Right ventricle myocardium superior (tissue), 1 donor: ENCODE results near the gene SULT1C2. TPM values are rescaled to one million over a fixed set of nuclear protein-coding genes. Genes with fewer than 3 reads are reported as not detected.

Experiments used
- ATAC-seq: fragments of 200-7000 bp; cut with Tn5 transposase; one replicate; pipeline ENCODE4 v1.9.1; 2020; ENCODE audit warnings: mild to moderate bottlenecking; ENCODE audit not compliant: poor library complexity
- DNase-seq: peaks from one replicate; pipeline ENCODE4 v3.0.0-alpha.2; 2020
- intact Hi-C: fragments of 100-400 bp; cut with DNase I; formaldehyde crosslinking; loops from one replicate; pipeline ENCODE4 v1.11.2; 2022
- long read RNA-seq: library from polyadenylated mRNA; unstranded; transcript quantifications from one replicate; pipeline ENCODE4 v2.0.0, GENCODE V29; 2021
- total RNA-seq: library from RNA; stranded (reverse); fragmentation: NEBNext Ultra II Directional; extraction: Animal tissue kit (Norgen Biotek cat#: 25700); gene quantifications from one replicate; pipeline ENCODE4 v1.2.1, GENCODE V29; 2021
- donor health status: DM: no; HTN: yes; CAD: no; lungs with severe emphysema.

The SULT1C2 gene
- total RNA-seq: 0.48 TPM
- long read RNA-seq: 0 reads

DNA sequence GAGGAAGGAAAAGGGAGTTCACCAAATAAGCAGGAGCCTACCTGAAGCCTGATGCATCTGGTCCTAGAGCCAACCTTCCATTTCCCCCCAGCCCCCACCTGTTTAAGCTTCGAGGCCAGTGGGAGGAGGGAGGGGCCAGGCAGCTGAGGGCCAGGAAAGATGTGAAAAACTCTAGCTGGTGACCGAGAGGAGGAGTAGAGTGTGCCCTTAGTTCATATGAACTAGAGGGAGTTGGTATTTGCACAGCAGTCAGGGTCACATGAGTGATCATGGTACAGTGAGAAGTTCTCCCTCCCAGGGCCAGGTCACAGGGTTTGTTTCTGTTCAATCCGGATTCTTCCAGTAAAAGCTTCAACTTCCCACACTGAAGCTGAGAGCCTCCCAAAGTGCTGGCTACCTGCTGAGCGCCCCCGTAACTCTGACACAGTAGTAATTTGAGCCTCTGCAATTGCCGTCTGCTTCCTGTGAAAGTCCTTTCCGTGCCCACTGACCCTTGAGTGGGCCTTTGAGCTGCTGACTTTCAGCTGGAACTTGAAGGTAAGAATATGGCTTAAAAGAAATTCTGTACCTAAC lies at the start of gene SULT1C2:
Gene SULT1C2, plus strand, starts transcription at position 362 of the 573 bp plus-strand sequence. CDS start 4,773 bp downstream, outside the sequence.
- intact Hi-C loops: no loop called here
- ATAC-seq: peak; percentile 29
- DNase-seq: no peak

DNA sequence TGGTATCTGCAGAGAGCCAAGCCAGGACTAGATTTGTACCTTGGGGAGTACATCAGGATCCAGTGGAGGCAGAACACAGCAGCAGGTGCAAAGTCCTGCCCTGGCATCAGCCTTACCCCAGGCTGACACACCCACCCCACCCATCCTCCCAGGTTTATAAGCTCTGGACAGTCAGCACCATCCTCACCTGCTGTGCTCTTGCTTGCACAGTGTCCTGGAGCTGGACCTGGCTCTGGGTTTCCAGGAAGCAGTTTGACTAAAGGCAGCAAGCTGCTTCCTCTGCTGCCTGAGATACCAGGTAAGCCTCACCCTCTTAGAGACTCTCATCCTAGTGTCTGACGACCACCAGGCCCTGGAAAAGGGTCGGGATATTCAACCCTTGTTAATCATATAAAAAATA lies 48.9 kb upstream of the SULT1C2 start, which contains the start of gene SULT1C3:
Gene SULT1C3, plus strand, starts transcription at position 183 of the 400 bp plus-strand sequence. CDS start 7,227 bp downstream, outside the sequence.
- DNase-seq (no peak), ATAC-seq (no peak)
- intact Hi-C loops: no loop called here

DNA sequence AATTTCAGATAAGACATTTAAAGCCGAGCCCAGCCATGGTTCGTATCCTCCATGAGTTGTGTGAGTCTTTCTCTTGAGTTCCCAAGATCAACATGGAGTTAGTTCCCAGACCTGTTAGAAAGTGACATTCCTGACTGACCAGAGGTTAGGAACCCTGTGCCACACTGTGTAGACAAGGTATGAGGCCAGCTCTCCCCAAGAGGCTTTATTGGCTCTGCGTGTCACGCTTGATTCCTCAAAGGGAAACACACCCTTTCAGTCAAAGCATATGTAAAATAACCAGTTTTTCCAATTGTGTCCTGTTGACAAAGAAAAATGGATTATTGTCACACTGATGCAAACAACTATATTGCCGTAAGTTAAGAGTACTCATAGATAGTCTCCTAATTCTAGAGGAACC lies 47.7 kb upstream of the SULT1C2 start:
- intact Hi-C loops: no loop called here
- ATAC-seq (no peak), DNase-seq (no peak)

DNA sequence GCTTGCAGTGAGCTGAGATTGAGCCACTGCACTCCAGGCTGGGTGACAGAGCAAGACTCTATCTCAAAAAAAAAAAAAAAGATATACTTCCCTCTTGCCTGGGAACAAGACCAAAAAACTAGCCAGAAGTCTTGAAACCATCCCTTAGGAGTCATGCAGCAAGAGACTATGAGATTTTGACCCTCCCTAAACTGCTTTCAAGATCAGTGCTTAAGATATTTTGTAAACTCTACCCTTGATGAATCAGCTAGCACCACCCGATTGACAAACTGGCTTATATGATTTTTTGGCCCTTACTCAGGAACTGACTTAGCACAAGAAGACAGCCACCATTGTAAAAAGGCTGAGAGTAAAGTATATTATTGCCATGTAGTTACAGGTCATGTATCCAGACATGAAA lies 45.1 kb upstream of the SULT1C2 start:
- intact Hi-C loops: no loop called here
- ATAC-seq: no peak
- no peak for DNase-seq

DNA sequence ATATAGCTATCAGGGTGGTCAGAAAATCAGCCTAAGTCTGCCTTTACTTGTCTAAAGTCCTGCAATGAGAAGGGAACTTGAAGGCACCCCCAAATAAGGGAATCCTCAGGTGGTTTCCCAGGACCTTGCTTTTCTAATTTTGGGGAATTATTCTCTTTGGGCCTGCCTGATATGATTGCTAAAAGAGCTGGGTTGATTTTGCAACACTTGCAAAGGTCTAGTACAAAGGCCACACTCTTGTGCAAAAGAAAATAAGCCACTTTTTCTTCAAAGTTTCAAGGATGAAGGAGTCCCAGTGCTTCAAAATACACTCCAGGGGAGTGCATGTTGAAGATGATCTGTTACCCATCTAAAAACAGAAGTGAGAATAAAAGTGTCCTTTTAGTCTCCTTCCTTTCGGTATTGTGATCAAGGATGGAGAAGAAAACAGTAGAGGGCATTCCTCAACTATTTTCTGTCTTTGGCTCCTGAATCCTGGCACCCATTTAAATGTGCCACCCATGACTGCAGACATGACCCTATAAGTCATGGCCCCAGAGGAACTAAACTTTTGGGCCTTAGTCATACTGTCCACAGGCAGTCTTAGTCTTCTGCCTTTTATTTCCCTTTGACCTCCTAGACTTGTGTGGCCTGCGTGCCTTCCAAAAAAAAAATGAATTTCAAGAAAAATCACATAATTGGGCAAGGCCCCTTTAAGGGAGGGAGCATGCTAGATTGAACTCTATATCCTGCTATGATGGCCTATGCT lies 43.9 kb upstream of the SULT1C2 start:
- DNase-seq (no peak), ATAC-seq (no peak)
- intact Hi-C loops: no loop called here

DNA sequence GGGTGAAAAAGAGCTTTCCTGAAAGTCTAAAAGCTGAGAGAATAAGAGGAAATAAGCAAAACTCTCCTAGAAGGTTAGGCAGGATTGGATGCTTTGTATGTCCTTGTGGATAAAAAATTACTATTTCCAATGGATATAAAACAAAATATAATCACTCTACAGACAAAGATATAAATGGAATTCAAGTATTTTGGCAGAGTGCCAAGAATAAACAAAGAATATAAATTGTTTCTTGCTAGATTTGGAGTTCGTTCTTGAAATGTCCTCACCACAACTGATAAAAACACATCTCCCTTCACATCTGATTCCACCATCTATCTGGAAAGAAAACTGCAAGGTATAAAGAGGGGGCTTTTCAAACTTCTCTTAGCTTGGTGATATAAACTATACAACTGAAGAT lies 35.6 kb upstream of the SULT1C2 start:
- ATAC-seq (no peak), DNase-seq (no peak)
- intact Hi-C loops: no loop called here

DNA sequence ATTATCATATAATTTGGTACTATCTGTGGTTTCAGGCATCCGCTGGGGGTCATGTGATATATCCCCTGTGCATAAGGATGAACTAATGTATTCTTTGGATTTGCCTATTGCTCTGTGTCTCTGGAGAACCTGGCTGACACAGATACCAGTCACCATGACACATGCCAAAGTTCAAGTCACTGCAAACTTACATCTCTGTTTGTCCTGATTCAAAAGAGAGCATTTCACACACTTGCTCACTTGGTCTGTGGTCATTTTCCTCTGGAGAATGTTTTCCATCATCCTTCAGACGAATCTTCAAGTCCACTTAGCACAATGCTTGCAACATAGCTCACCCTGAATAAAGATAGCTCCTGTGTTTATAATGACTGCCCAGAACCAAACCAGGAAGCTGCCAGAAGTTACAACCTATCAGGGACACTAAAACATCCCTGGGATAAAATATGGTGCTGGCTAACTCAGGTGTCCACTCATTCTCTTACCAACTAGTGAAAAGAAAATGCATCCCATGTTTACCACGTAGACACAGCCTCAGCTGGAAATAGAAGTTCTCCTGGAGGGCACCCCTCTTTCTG lies 30.9 kb upstream of the SULT1C2 start:
- ATAC-seq: no peak
- intact Hi-C loops: no loop called here
- DNase-seq: no peak

DNA sequence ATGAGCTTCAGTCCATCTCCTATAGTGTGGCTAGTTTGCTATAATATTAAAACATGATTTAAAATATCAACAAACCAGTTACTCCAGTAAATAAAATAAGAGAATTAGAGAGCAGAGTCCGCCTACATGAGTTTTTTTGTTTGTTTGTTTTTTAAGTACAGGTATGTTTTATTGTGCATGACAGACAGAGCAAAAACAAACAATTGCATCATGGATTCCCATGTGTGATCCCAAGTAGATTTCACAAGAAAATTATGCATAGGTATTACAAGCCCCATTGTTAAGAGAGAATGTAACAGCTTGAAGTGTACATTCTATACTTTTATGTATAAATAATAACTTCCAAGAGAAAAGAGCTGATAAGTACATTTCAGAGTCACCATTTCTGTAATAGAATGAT lies 27.9 kb upstream of the SULT1C2 start:
- no peak for ATAC-seq
- no peak for DNase-seq
- intact Hi-C loops: no loop called here

DNA sequence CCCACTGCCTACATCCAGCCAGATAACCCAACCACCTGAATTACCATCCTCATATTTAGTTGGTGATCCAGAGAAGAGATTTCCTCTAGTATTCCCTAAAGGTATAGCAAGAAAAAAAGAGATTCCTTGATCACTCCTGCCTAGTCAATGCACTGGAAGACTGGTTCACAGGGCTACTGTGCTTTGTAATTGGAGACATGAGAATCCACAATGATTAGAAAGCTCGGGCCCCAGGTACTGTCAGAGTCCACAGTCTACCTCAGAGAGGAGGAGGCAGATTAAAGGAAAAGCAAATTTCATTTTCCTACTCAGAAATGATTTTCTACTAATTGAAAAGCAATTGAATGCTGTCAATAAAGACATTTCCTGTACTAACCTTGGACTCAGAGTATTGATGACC lies 26.7 kb upstream of the SULT1C2 start:
- DNase-seq (no peak), ATAC-seq (no peak)
- intact Hi-C loops: no loop called here

DNA sequence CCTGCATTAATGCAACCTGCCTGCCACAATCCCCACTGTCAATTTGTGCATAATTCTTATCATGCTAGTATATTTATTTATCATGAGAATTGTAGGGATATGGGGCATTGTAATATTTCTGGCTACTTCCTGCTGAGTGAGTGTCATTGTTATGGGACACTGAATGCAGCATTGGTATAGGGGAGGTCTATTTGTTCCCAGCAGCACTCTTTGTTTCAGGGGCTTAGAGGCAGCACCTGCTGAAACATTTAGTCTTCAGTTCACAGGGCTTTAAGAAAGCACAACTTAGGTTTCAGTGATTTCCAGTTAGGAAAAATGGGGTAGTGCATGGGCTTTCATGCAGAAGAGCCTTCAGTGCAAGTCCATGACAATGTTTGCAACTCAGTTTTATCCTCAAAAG lies 25.3 kb upstream of the SULT1C2 start:
- ATAC-seq: no peak
- no peak for DNase-seq
- intact Hi-C loops: no loop called here

DNA sequence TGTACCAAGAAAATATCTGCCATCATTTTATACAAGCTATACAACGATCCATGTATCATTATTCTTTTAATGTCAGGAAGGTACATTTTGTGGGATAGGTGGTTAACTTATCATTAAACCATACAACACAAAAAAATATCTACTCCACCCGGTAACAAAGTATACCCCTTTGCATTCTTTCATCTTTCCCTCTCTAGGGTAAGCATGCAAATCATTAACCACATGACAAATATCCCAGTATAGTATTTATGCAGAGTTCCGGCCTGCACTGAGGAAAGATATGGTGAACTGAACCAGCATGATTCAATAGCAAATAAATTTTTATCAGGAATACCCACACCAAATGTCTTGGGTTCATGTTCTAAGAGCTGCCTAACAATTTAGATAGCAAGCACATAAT lies 22.5 kb upstream of the SULT1C2 start:
- DNase-seq: no peak
- no peak for ATAC-seq
- intact Hi-C loops: no loop called here

DNA sequence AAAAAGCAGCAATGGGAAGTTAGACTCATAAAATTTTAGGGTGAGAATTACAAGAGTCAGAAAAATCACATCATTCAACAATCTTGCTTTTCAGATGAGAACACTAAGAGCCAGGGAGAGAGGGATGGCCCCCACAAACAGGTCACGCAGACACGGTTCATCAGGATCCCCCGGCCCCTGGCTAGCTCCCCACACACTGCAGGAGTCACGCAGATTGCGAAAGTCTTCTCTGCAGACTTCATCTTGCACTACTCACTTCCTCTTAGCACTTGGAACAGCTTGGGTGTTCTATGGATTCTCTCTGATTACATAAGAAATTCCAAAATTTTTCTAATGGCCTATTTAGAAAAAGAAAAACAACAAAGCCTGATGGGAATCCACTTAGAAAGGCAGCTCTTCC lies 21.6 kb upstream of the SULT1C2 start:
- ATAC-seq (peak; percentile 65), DNase-seq (no peak)
- intact Hi-C loops: no loop called here

DNA sequence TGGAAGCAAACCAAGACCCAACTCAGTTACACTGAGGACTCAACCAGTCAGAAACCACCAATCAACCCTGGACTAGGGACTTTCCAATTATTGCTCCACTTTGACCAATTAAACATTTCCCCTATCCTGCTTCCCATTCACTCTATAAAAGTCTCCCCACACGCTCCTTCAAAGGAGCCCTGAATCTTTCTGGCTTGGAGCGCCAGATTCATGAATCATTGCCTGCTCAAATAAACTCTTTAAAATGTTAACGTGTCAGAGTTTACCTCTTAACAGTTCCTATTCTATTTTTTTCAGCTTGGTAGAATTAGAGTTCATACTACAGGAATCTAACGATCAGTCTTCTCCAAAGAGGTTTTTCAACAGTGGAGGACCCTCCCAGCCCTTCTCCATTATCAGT lies 20.7 kb upstream of the SULT1C2 start:
- DNase-seq (no peak), ATAC-seq (no peak)
- intact Hi-C loops: no loop called here

DNA sequence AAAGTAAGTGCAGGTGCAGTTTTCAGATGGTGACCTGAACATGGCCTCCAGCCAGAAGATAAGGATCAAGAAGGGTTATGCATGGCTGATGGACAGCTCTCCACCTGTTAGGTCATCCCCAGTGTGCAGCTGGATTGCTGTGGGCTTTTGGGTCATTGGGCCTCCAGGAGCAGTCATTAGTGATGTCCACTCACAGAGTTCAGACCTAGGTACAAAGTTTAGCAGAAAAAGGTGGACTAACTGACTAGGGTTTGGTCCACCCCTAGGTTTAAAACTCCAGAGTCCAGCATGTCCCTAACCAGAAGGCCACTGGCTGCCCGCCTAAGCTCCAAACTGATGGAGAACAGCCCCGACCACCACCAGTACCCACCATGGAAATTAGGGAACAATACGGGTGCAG lies 18.3 kb upstream of the SULT1C2 start:
- intact Hi-C loops: no loop called here
- no peak for ATAC-seq
- DNase-seq: no peak

DNA sequence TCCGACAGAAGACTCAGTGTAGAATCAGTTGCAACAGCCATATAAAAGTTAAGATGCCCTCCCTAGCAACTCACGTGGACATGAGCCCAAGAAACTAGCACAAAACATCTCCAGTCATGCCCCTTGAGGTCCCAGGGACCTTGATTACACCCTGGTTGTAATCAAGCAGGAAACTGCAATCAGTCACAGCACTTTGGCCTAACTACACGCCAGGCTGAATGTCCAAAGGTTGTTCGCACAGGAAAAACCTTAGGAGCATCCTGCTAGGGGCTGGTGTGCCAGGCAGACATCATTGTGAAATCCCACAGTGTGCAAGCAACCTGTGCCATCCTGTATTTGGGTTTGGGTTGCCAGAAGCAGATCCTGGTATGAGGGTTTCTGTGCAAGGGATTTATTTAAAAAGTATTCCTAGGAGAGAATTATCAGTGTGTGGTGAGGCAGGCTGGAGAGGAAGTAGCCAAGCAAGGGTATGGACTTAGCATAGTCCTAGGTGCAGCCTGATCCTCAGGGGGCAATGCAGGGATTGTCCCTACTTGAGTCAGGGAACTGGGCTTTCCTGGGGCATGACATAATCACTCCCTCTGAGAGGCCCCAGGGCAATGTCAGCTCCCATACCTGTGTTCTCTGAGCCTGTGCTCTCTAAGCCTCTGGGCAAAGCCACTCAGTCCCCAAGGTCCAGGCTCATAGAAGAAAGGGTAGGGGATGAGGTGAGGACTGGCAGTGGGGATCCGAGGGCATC lies 17.8 kb upstream of the SULT1C2 start:
- ATAC-seq (no peak), DNase-seq (no peak)
- intact Hi-C loops: no loop called here

DNA sequence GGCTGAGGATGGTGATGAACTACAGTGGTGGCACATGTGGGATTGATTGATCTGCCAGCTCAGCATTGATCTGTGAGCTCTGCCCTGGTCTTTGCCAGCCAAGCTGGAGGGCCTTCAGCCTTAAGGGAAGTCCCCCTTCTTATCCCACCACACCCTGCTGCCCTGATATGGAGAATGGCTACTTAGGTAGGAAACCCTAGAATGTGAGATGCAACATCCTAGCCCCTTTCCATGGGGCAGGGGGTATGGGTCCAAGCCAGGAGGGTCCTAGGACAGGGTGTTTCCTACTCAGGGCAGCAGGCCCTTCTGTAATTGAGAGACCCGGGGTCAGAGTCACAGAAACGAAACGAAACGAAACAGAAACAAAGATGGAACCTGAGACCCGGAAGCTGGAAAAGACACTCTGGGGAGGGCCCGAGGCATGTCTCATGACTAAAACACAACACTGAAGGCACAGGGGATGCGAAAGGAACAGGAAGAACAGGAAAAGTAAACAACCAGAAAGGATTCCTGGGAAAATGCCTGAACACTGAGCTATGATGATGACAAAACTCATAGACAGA lies 16.9 kb upstream of the SULT1C2 start:
- intact Hi-C loops: no loop called here
- DNase-seq (no peak), ATAC-seq (no peak)

DNA sequence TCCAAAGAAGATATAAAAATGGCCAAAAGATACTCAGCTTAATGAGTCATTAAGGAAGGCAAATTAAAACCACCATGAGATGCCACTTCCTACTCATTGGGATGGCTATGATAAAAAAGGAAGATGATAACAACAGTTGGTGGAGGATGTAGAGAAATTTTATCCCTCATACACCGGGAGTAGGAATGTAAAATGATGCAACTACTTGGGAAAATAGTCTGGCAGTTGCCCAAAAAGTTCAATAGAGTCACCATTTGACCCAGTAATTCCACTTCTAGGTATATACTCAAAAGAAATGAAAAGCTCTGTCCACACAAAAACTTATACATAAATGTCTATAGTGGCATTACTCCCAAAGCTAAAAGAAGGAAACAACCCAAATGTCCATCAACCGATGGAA lies 10.1 kb upstream of the SULT1C2 start:
- ATAC-seq: no peak
- no peak for DNase-seq
- intact Hi-C loops: no loop called here

DNA sequence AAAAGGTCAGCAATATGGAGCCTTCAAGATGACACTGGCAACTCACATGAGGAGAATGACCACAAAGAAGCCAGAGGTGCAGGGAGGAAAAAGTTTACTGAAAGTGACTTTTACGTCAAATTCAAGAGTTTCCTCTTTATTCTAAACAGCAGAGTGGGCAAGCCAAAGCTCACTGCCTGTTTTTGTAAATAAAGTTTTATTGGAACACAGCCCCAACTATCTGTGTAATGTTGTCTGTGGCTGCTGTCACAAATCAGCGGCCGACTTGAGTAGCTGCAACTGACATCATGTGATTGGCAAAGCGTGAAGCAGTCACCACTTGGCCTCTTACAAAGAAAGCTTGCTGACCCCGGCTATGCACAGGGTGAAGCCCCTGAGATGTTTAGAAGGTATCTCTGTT lies 9.2 kb upstream of the SULT1C2 start:
- ATAC-seq (no peak), DNase-seq (no peak)
- intact Hi-C loops: no loop called here

DNA sequence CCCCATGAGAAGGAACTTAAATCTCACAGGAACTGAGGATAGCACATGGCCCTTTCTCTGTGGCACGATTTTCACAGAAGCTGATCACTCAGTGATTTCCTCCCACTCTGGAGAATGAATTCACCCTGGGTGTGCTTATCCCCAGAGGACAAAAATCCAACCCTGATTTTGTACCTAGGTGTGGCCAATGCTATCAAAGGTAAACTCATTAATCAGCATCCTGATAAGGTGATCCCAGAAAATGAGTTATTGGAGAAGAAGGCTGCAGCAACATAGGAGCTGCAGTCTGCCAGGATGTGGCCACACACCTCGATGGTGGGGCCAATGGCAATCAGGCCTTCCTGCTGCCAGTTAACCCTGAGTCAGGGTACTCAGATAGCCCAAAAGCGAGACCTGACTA lies 8.2 kb upstream of the SULT1C2 start:
- intact Hi-C loops: no loop called here
- ATAC-seq (no peak), DNase-seq (no peak)
